Measurements from ENCODE around the gene RPTOR. TPM values are rescaled to one million over a fixed set of nuclear protein-coding genes. Genes with fewer than 3 reads are reported as not detected.

Gene RPTOR
- polyA plus RNA-seq, 1 of the 3 experiments (the other 2 are of a cell fraction): 14.9 TPM

DNA sequence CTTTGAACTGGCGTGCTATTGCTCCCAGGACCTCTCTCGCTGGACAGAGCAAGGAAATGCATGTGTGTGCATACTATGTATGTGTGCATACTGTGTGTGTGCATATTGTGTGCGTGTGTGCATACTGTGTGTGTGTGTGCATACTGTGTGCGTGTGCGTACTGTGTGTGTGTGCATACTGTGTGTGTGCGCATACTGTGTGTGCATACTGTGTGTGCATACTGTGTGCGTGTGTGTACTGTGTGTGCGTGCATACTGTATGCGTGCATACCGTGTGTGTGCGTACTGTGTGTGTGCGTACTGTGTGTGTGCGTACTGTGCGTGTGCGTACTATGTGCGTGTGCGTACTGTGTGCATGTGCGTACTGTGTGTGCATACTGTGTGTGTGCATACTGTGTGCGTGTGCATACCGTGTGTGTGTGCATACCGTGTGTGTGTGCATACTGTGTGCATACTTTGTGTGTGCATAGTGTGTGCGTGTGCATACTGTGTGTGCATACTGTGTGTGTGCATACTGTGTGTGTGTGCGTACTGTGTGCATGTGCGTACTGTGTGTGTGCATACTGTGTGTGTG is 89.4 kb downstream of the RPTOR start:
- DNase-seq: no peak
- H3K4me1 ChIP-seq (ENCODE audit: control insufficient read depth in 1 of 2, insufficient read depth in 2 of 2, low read depth in 1 of 2, low read length in 1 of 2): peaks cover 0 to 5% of the 10 kb centered on the region in 2 experiments; a peak in 1 of 4 replicates
- POLR2A ChIA-PET: no interaction called here
- no peak overlapping the region for H3K9ac ChIP-seq
- H3K27me3 ChIP-seq (ENCODE audit: insufficient read depth): no peaks in the 10 kb centered on the region
- H3K79me2 ChIP-seq (ENCODE audit: insufficient read depth): peaks cover 25% of the 10 kb centered on the region; the same call in 1 of the 2 replicates
- H3K9me3 ChIP-seq: no peaks in the 10 kb centered on the region
- H3F3A ChIP-seq (replicated peaks; ENCODE audit: insufficient read depth): no peaks in the 10 kb centered on the region
- H3K36me3 ChIP-seq (replicated peaks in 1 of 2; ENCODE audit: control insufficient read depth in 1 of 2, insufficient read depth in 2 of 2, low read length in 1 of 2): no peaks in the 10 kb centered on the region
- H3K9me2 ChIP-seq: no peaks in the 10 kb centered on the region
- H3K4me3 ChIP-seq (ENCODE audit: low read depth in 2 of 2, low read length in 1 of 2): no peak overlapping the region
- WGBS (ENCODE audit: low lambda C conversion rate): 87% methylated on average over 24 of the region's 24 CpGs
- CTCF ChIA-PET: no interaction called here
- no peak overlapping the region for H2AFZ ChIP-seq (ENCODE audit: low read depth)
- H3K27ac ChIP-seq (ENCODE audit: low read depth in 2 of 2, low read length in 1 of 2): no peak overlapping the region
- peaks cover 11% of the 10 kb centered on the region for H4K20me1 ChIP-seq (ENCODE audit: insufficient read depth)
- H3K4me2 ChIP-seq: no peak overlapping the region
- TF ChIP-seq, protein P1, sequence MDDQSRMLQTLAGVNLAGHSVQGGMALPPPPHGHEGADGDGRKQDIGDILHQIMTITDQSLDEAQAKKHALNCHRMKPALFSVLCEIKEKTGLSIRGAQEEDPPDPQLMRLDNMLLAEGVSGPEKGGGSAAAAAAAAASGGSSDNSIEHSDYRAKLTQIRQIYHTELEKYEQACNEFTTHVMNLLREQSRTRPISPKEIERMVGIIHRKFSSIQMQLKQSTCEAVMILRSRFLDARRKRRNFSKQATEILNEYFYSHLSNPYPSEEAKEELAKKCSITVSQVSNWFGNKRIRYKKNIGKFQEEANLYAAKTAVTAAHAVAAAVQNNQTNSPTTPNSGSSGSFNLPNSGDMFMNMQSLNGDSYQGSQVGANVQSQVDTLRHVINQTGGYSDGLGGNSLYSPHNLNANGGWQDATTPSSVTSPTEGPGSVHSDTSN (IDR thresholded peaks at IDR 0.05): no peak
- TF ChIP-seq, protein P2, sequence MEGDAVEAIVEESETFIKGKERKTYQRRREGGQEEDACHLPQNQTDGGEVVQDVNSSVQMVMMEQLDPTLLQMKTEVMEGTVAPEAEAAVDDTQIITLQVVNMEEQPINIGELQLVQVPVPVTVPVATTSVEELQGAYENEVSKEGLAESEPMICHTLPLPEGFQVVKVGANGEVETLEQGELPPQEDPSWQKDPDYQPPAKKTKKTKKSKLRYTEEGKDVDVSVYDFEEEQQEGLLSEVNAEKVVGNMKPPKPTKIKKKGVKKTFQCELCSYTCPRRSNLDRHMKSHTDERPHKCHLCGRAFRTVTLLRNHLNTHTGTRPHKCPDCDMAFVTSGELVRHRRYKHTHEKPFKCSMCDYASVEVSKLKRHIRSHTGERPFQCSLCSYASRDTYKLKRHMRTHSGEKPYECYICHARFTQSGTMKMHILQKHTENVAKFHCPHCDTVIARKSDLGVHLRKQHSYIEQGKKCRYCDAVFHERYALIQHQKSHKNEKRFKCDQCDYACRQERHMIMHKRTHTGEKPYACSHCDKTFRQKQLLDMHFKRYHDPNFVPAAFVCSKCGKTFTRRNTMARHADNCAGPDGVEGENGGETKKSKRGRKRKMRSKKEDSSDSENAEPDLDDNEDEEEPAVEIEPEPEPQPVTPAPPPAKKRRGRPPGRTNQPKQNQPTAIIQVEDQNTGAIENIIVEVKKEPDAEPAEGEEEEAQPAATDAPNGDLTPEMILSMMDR (IDR thresholded peaks at IDR 0.05): no peak
- TF ChIP-seq EZH2phosphoT487 (IDR thresholded peaks at IDR 0.05; ENCODE audit: borderline replicate concordance, low read depth) (no peak), POLR2AphosphoS5 (IDR thresholded peaks at IDR 0.05; ENCODE audit: low read depth, low read length) (no peak), CHD2 (IDR thresholded peaks at IDR 0.05; ENCODE audit: low read length, partially characterized antibody) (no peak), GABPA (IDR thresholded peaks at IDR 0.05; ENCODE audit: low read depth) (no peak), SMC3 (IDR thresholded peaks at IDR 0.05; ENCODE audit: low read depth, low read length) (no peak), RCOR1 (IDR thresholded peaks at IDR 0.05; ENCODE audit: low read length) (no peak)
- TF ChIP-seq, protein P3, sequence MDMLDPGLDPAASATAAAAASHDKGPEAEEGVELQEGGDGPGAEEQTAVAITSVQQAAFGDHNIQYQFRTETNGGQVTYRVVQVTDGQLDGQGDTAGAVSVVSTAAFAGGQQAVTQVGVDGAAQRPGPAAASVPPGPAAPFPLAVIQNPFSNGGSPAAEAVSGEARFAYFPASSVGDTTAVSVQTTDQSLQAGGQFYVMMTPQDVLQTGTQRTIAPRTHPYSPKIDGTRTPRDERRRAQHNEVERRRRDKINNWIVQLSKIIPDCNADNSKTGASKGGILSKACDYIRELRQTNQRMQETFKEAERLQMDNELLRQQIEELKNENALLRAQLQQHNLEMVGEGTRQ (IDR thresholded peaks at IDR 0.05; ENCODE audit: borderline replicate concordance, low read depth, low read length): no peak
- TF ChIP-seq, protein P4, sequence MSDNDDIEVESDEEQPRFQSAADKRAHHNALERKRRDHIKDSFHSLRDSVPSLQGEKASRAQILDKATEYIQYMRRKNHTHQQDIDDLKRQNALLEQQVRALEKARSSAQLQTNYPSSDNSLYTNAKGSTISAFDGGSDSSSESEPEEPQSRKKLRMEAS (IDR thresholded peaks at IDR 0.05; ENCODE audit: low read depth): no peak

DNA sequence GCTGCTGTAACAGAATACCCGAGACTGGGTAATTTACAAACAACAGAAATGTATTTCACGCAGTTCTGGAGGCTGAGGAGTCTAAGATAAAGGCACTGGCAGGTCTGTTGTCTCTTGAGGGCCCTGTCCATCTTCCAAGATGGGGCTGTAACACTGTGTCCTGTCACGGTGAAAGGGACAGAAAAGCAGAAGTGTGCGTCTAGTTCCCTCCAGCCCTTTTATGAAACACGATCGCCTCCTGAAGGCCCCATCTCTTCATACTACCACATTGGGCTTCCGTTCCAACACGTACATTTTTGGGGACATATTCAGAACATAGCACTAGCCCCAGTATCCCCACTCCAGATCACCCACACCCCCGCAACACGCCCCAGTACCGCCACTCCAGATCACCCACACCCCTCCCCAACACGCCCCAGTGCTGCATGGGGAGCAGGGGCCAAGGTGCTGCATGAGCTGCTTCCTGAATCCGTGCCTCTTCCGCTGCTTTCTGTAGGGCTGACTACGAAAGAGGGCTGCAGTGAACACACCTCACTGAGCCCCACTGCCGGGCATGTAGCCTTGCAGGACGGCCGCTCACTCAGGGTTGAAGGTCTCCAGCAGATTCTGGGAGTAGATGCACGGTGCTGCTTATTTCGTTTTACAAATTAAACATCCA is 91.9 kb downstream of the RPTOR start:
- no peaks in the 10 kb centered on the region for H3F3A ChIP-seq (replicated peaks; ENCODE audit: insufficient read depth)
- H3K9me3 ChIP-seq: no peaks in the 10 kb centered on the region
- 94% methylated on average over 20 of the region's 20 CpGs for WGBS (ENCODE audit: low lambda C conversion rate)
- H3K79me2 ChIP-seq (ENCODE audit: insufficient read depth): peaks cover 35% of the 10 kb centered on the region
- H2AFZ ChIP-seq (ENCODE audit: low read depth): no peak overlapping the region
- CTCF ChIA-PET: interaction anchor here (0.8 to 1.3 kb wide), 4 partner anchors 13 to 223 kb away, joined by 3 read pairs; no protein-coding TSS in a partner anchor
- H3K27me3 ChIP-seq (ENCODE audit: insufficient read depth): no peaks in the 10 kb centered on the region
- H3K27ac ChIP-seq (ENCODE audit: low read depth in 2 of 2, low read length in 1 of 2): no peak overlapping the region
- DNase-seq: no peak
- no peaks in the 10 kb centered on the region for H3K36me3 ChIP-seq (replicated peaks in 1 of 2; ENCODE audit: control insufficient read depth in 1 of 2, insufficient read depth in 2 of 2, low read length in 1 of 2)
- H3K4me1 ChIP-seq (ENCODE audit: control insufficient read depth in 1 of 2, insufficient read depth in 2 of 2, low read depth in 1 of 2, low read length in 1 of 2): peaks cover 0 to 10% of the 10 kb centered on the region in 2 experiments; a peak in 1 of 4 replicates
- POLR2A ChIA-PET: no interaction called here
- H3K9ac ChIP-seq: no peak overlapping the region
- no peaks in the 10 kb centered on the region for H3K9me2 ChIP-seq
- peaks cover 11% of the 10 kb centered on the region; the same call in 1 of the 2 replicates for H4K20me1 ChIP-seq (ENCODE audit: insufficient read depth)
- no peak overlapping the region for H3K4me3 ChIP-seq (ENCODE audit: low read depth in 2 of 2, low read length in 1 of 2)
- no peak overlapping the region for H3K4me2 ChIP-seq
- no peak for TF ChIP-seq TEAD4 (IDR thresholded peaks at IDR 0.05; ENCODE audit: borderline replicate concordance, insufficient read depth)
- TF ChIP-seq YY1 (IDR thresholded peaks at IDR 0.05; ENCODE audit: low read depth): no peak
- no peak for TF ChIP-seq RXRA (IDR thresholded peaks at IDR 0.05; ENCODE audit: borderline replicate concordance, low read depth)
- no peak for TF ChIP-seq POLR2AphosphoS5 (IDR thresholded peaks at IDR 0.05; ENCODE audit: low read depth, low read length)
- TF ChIP-seq, protein P4 (IDR thresholded peaks at IDR 0.05; ENCODE audit: low read depth): no peak
- TF ChIP-seq, protein P5, sequence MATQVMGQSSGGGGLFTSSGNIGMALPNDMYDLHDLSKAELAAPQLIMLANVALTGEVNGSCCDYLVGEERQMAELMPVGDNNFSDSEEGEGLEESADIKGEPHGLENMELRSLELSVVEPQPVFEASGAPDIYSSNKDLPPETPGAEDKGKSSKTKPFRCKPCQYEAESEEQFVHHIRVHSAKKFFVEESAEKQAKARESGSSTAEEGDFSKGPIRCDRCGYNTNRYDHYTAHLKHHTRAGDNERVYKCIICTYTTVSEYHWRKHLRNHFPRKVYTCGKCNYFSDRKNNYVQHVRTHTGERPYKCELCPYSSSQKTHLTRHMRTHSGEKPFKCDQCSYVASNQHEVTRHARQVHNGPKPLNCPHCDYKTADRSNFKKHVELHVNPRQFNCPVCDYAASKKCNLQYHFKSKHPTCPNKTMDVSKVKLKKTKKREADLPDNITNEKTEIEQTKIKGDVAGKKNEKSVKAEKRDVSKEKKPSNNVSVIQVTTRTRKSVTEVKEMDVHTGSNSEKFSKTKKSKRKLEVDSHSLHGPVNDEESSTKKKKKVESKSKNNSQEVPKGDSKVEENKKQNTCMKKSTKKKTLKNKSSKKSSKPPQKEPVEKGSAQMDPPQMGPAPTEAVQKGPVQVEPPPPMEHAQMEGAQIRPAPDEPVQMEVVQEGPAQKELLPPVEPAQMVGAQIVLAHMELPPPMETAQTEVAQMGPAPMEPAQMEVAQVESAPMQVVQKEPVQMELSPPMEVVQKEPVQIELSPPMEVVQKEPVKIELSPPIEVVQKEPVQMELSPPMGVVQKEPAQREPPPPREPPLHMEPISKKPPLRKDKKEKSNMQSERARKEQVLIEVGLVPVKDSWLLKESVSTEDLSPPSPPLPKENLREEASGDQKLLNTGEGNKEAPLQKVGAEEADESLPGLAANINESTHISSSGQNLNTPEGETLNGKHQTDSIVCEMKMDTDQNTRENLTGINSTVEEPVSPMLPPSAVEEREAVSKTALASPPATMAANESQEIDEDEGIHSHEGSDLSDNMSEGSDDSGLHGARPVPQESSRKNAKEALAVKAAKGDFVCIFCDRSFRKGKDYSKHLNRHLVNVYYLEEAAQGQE (IDR thresholded peaks at IDR 0.05; ENCODE audit: low read depth, low read length): no peak
- TF ChIP-seq, protein P6, sequence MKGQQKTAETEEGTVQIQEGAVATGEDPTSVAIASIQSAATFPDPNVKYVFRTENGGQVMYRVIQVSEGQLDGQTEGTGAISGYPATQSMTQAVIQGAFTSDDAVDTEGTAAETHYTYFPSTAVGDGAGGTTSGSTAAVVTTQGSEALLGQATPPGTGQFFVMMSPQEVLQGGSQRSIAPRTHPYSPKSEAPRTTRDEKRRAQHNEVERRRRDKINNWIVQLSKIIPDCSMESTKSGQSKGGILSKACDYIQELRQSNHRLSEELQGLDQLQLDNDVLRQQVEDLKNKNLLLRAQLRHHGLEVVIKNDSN (IDR thresholded peaks at IDR 0.05; ENCODE audit: borderline replicate concordance, low read depth): no peak
- TF ChIP-seq GABPA (IDR thresholded peaks at IDR 0.05; ENCODE audit: low read depth): no peak
